Epithelial cell of prostate (primary cell): Measurements from ENCODE around the gene NARF.
A peak's percentile ranks its signal among the peaks of the same experiment; 100 is the strongest.

Source experiments
- DNase-seq: peaks from one replicate; pipeline ENCODE4 v3.0.0-alpha.2; 2011; ENCODE audit warnings: low read depth, low spot score
- H3K27ac ChIP-seq: fragments of 450-650 bp; 2 replicates; pipeline ENCODE4 v1.5.1; 2017; ENCODE audit warnings: mild to moderate bottlenecking

NARF gene

DNA sequence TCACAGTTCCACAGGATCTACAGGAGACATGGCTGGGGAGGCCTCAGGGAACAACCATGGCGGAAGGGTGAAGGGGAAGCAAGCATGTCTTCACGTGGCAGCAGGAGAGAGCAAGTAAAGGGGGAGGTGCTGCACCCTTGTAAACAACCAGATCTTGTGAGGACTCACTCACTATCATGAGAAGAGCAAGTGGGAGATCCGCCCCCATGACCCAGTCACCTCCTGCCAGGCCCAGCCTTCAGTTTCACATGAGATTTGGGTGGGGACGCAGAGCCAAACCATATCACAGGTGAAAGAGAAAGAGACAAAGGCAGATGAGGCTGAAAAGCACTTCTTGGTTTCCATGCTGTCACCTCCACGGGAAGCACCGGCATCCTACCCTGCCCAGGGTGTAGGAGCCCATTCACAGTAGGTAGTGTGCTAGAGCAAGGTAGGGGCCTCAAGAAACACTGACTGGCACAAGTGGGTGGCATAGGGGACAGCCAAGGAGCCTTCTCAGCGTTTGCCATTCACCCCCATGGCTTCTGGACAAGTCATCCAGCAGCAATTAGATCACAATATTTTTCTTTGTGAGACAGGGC, 6.6 kb downstream of the NARF start:
- DNase-seq: no peak
- H3K27ac ChIP-seq: no peak overlapping the region

DNA sequence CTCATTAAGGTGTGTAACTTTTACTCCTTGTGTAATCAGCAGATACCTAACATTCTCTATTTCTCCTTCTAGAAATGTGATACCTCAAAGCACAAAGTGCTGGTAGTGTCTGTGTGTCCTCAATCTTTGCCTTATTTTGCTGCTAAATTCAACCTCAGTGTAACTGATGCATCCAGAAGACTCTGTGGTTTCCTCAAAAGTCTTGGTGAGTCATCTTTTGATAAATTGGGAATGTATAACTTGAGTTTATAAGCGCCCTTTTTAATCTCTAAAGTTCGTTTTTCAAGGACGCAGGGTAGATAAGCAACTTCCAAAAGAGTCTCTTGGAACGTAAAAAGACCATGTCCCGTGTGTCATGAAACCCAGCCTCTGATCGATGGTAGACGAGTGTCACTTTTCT, 10.2 kb downstream of the NARF start:
- DNase-seq: no peak

DNA sequence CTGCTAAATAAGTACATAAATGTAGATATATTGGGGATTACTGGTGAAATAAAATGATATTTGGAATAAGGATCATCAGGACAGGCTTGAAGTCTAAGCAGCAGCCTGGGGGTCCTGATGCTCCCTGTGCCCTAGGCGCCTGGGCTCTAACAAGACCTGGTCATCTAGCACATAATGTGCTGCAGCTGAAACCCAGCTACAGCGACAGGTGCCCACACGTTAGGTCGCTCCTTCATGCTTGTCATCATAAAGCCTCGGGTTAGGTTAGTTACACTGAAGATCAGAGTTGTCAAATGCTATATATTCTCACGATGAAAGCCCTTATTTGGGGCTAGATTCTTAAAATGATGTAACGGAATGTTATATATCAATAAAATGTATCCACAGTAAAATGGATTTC, 11.5 kb downstream of the NARF start:
- no peak overlapping the region for H3K27ac ChIP-seq
- no peak for DNase-seq

More for the DNA sequence above, 10.2 kb downstream of the NARF start:
- no peak overlapping the region for H3K27ac ChIP-seq

DNA sequence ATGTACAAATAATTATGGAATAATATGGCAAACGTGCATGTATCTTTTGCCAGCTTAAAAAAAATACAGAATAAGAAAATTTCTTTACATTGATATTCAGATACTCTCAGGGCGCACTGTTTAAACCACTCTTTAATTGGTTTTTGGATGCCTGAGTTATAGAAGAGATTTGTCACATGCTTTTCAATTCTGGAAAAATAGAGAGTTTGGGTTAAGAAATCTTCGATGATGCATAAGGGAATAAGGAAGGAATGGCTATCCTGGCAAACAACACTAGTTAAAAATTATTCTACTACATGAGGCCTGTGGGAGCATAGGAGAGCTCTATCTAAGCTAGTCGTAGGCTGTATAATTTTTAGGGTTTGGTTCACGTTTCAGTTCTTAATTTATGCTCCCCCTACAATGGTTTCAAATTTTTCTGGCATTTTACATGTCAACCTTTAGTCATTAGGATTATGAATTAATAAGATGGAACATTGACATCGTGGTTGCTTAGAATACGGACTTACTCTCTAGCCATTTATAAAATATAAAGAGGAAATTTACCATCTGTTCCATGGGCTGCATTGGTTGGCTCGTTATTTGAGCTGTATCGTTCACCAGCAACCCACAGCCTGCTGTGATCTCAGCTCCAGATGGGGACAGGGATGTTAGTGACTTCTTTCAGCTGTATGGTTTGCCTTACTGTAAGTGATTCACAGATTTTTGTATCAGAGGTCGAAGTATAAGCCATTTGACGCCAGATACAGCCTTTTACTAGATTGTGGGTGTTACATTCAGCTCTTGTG, 15.9 kb downstream of the NARF start:
- no peak overlapping the region for H3K27ac ChIP-seq
- no peak for DNase-seq

DNA sequence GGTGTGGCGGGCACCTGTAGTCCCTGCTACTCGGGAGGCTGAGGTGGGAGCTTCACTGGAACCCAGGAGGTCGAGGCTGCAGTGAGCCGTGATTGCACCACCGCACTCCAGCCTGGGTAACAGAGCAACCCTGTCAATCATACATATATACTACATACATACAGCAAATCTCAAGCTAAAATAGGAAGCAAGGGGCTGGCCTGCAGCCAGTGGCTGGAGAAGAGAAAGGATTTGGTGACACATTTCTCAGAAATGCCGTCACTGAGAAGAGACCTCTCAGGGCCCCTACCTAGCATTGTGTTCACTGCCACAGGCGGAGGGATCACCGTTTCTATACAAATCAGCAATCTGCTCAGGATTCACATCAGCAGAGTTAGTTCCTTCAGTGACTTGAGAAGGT, 16.9 kb downstream of the NARF start:
- no peak for DNase-seq

DNA sequence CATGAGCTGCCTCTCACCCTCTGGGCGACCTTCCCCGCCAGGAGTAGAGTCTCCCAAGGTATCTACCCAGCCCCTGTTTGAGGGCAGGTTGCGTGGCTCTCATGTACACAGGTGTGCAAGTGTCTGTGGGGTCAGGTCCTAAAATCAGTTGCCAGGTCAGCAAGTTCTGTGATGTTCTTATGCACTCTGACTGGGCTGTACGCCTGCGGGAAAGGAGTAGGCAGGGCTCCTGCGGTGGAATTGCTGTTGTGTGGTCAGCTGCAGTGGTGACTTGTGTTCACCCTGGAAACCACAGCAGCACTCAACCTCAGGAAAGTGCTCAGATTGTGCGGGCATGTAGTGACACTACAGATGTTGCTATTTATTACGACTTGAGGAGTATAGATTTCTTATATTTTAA, 19.4 kb downstream of the NARF start:
- no peak overlapping the region for H3K27ac ChIP-seq
- DNase-seq: no peak

More for the DNA sequence above, 16.9 kb downstream of the NARF start:
- no peak overlapping the region for H3K27ac ChIP-seq

DNA sequence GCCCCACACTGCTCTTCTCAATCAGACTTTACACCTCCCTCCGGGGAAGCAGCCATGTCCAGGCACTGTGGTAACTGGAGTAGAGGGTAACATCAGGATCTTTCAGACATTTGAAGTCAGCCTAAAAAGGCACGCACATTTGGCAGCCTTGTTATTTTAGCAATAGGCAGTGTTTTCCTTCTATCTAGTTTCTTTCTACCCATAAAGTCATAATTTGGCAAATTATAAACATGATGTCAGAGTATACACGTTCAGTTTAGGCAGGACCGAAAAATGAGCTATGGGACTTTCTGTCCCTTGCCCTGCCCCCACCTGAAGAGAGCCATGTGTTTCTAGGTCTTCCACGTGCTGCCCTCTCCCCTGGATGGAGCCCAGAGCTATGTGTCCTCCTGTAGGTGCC, 21.1 kb downstream of the NARF start:
- no peak for DNase-seq
- no peak overlapping the region for H3K27ac ChIP-seq

DNA sequence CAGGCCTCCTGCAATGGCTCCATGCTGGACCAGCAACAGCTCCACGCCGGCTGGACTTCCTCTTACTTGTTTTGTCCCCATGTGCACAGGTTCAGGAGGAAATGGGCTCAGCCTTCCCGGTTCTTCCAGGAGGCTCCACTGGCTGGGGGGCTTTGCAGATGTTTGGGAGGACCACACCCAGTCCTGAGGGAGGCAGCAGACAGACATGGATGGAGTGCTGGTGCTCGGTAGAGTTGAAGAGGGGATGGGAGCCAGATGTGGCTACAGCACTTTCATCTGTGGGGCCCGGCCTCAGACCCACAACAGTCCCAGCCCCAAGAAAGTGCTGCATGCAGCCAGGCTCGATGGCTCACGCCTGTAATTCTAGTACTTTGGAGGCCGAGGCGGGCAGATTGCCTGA, 21.8 kb downstream of the NARF start:
- no peak overlapping the region for H3K27ac ChIP-seq
- no peak for DNase-seq

DNA sequence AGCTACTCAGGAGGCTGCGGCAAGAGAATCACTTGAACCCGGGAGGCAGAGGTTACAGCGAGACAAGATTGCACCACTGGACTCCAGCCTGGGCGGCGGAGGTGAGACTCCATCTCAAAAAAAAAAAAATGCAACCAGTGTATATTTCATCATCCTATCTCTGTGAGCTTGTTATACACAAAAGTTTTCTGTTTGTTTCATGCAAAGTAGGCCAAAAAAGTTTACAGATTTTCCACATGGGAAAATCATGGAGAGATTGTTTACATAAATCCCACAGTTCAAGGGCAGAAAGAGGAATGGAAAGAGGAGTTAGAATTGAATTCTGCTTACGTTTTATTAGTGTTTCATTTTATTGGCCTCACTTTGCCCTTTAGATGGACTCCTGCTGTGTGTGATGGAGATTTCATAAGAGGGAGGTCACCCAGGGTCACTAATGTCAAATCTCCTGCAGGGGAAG, 24.7 kb downstream of the NARF start:
- no peak overlapping the region for H3K27ac ChIP-seq
- no peak for DNase-seq

DNA sequence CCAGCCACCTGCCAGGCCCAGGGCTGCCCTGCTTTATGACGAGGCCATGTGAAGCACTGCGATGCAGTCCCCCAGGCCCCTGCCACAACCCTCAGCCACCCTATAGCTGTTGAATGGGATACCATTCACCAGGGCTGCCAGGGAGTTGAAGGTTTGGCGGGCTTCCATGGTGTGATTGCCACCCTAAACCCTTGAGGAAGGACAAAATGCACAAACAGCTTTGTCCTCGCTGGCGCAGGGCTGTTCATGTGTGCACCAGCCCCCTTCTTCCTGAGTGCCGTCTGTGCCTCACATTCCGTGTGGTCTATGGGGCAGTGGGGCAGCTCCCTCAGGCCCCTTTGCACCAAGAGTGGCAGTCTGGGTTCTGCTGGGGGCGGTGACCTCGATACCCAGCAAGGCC, 25.3 kb downstream of the NARF start:
- no peak overlapping the region for H3K27ac ChIP-seq
- no peak for DNase-seq

DNA sequence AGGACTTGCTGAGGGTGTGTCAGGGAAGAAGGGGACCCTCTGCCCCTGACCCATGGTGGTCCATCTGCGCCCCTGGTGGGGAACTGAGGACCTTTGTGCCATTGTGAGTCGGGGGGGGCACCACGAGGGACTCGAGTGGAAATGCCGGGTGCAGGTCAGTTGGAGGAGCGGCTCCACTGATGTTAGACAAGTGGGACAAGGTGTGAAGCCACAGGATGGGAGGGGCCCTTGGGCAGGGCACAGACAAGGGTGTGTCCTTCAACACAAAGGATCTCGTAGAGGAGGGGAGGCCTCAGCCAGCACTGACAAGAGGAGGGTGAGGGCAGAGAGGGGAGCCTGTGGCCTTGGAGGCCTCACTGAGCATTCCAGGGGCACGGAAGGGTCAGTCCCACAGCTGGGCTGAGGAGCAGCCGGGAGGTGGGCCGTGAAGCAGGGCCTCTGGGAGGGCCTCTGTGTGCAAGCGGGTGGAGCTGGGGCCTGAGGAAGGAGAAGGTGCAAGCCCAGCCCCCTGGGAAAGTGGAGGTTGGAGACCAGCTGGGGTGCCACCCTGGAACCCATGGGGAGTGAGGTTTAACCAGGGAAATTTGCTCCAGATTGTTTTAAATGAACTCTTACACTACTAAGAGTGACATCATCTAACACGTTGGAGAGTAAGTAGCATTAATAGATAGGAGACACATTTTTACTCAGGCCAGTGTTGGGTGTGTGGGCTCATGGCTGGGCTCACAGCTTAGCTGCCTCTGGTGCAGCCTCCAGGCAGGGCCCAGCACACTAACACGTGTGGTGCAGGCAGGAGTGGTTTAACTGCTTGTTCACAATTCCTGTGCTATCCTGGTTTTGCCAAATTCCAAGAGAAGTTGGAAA, 27.9 kb downstream of the NARF start:
- no peak for DNase-seq
- no peak overlapping the region for H3K27ac ChIP-seq

DNA sequence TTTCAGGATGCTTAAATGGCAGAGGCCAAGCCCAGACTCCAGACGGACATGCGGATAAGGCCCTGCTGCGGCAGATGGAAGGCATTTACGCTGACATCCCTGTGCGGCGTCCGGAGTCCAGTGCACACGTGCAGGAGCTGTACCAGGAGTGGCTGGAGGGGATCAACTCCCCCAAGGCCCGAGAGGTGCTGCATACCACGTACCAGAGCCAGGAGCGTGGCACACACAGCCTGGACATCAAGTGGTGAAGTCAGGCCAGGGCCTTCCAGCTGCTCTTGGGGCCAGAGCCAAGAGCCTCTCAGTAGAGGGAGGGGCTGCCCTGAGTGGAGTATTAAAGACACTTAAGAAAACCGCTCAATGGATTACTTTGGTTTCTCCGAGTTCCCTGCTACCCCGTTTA, 29.4 kb downstream of the NARF start:
- no peak for DNase-seq

DNA sequence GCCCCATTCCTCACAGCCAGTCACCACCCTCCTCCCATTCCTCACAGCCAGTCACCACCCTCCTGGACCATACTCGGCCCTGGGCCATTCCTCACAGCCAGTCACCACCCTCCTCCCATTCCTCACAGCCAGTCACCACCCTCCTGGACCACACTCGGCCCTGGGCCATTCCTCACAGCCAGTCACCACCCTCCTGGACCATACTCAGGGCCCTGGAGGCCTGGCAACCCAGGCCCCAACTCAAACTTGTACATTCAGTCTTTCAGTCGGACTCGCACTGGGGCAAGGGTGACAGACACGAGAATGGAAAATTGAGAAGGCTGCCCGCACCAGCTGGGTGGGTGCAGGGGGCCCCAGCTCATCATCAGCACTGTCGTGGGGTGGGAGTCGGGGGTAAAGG, 30.6 kb downstream of the NARF start:
- DNase-seq: no peak
- no peak overlapping the region for H3K27ac ChIP-seq

More for the DNA sequence above, 29.4 kb downstream of the NARF start:
- H3K27ac ChIP-seq: no peak overlapping the region

DNA sequence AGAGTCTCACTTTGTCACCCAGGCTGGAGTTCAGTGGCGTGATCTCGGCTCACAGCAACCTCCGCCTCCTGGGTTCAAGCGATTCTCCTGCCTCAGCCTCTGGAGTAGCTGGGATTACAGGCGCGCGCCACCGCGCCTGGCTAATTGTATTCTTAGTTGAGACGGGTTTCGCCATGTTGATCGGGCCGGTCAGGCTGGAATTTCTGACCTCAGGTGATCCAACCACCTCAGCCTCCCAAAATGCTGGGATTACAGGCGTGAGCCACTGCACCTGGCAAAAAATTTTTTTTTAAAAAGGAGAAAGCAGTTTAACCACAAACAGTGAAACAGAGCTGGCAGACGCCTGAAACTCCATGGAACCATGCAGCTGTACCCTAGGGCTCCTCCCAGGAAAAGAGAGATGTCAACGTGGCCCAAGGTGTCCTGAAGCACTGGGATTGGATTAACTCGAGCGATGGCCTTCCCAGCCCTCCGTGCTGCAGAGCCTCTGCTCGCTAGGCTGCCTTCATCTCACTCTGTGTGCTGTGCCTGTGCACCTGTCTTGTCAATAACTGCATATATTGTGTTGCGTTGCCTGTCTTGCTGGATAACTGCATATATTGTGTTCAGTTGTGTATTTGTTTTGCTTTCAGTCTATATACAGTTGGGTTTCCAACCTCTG, 31.4 kb downstream of the NARF start:
- DNase-seq: no peak

DNA sequence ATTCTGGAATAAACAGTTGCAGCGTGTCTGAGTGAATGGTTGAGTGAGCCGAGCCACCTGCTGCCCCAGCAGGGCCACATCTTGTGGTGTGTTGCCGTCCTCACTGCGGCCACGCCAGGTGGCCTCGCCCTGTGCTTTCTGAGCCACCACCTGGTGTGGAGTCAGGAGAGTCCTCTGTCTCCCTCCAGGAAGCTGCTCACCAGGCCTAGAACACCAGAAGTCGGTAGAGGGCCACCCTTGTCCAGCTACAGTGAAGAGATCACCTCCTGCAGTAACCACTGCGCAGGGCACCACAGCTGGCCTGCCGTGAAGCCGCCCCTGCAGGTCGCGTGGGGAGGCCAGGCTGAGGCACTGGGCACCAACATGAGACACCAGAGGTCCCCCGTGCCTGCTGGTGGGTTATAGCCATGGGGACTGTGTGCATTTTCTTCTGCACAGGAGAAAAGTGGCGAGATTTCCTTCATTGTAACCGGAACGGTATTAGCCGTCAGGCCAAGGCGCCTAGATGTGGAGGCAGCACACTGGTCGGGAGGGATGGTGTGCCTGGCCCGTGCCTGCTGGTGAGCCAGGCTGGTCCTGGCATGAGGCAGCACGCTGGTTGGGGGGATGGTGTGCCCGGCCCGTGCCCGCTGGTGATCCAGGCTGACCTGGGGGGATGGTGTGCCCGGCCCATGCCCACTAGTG, 32.1 kb downstream of the NARF start:
- DNase-seq: no peak
- H3K27ac ChIP-seq: no peak overlapping the region

More for the DNA sequence above, 31.4 kb downstream of the NARF start:
- no peak overlapping the region for H3K27ac ChIP-seq

DNA sequence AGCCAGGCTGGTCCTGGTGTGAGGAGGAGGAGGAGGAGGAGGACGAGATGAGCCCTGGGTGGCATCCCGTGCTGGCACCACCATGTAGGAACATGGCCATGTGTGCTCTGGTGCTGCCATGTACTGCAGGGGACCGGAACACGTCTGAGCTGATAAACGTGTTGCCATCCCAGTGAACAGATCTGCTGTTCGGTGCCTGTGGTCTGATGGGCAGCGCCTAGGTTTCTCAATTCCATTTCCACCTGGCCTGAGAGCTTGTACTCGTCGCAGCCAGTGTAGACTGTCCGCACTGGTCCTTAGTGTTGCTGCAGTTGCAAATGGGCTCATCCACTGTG, 32.6 kb downstream of the NARF start:
- no peak for DNase-seq
- no peak overlapping the region for H3K27ac ChIP-seq

DNA sequence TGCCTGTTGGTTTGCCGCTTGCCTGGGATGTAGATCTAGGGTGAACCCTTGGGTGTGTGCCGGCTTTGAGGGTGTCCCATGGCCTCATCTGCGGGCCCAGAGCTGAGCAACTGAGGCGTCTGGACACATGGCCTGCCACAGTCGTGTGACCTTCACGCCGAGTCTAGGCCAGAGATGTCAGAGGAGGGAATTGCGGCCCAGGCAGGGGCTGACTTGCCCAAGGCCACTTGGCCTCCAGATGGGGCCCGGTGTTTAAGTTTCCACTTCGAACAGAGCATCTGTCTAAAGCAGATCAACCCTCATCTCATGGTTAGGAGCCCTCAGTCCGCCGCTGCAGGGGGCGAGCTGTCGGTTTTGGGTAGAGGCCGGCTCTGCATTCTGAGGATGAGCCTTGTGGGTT, 33.0 kb downstream of the NARF start:
- H3K27ac ChIP-seq: no peak overlapping the region

DNA sequence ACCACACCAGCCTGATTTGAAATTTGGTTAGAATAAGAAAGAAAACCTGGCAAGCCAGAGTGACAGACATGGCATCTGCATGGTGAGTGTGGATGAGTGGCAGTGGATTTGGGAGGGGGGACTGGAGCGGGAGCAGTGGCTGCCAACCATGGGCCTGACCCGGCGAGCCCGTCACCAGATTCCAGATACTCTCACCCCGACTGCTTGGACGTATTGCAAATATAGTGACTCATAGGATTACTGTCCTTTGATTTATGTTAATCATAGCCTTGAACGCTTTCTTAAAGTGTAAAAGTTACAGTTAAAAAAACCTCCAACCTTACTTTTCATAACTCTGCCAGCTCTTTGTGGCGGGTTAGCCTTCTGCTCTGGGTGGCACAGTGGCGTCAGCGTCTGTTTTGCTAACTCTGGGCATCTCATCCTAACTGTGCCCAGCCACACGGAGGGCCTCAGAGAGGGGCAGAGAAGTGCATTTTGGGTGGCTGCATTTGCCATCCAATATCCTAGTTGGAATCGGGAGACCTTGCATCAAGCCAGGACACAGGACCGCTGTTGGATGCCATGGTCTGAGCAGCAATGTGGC, 34.2 kb downstream of the NARF start:
- H3K27ac ChIP-seq: peak overlapping the region; percentile 34
- DNase-seq: no peak

More for the DNA sequence above, 33.0 kb downstream of the NARF start:
- no peak for DNase-seq

DNA sequence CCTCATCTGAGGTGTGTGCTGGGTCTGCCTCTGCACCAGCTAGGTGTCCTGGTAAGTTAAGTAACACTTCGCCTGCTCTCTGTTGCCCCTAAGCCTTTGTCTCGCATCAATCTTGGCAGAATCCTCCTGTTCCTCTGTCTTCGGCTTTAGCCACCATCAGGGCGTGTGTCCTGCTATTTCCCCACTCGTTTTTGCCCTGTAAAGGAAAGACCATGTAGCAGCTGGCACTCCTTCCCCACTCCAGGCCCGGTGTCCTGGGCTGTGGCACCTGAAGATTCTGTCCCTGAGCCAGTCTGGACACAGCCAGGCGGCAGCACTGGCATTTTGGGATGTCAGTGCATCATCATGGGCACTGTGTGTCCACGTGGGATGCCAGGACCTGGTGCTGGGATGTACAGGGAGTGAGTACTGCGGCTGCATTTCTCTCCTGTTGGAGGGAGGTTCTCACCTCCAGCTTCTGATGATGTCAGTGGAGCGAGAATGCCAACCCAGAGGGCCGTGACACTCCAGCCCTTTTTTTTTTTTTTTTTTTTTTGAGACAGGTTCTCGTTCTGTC, 34.8 kb downstream of the NARF start:
- DNase-seq: no peak
- H3K27ac ChIP-seq: peak overlapping the region; percentile 34
